Raji (cell line): Measurements from ENCODE around the gene CCDC24.

Experiments
- POLR2A ChIP-seq: IDR thresholded peaks from 2 replicates; pipeline ENCODE4 v1.6.1; 2011; ENCODE audit warnings: low read depth, low read length, control low read depth; ENCODE audit not compliant: insufficient read depth

Gene CCDC24

DNA sequence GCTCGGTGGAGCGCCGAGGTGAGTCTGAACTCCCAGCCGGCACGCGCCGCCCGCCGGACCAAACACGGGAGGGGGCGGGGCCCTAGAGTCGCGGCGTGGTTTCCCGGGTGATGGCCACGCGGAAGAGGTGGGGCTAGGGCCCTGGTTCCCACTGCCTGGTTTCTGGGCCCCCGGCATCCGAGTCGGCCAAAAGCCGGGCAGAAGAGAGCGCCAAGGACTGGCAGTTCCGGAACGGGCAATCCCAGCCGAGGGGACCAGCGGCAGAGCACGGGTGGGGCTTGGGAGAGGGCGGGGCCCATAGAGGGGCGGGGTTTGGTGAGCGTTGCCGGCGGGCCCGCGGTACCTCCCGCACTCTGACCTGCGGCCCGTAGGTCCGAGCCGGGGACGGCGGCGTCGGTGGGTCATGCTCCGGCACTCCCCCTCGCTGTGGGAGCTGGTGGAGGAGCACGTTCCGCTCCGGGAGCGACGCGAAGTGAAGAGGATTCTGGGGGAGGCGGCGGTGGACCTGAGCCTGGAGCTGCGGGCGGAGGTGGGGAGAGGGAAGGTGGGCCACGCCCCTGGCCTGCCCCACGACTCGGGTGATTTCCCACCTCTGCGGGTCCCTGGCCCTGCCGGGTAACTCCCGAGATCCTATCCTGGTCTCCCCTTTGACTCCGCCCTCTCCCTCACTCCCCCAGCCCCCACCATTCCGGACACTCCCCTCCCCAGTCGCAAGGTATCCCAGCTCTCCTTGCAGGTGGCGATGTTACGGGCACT, at the start of gene CCDC24:
Gene CCDC24, plus strand, starts transcription at position 124 of the 756 bp plus-strand sequence. Its CDS starts 280 bp downstream, at position 404.
- peak; percentile 59 for TF ChIP-seq POLR2A

- no peak for TF ChIP-seq POLR2A
These were observed 49.0 kb upstream of the CCDC24 start for GRCh38 chr1:43942411-43942810.

- TF ChIP-seq POLR2A, result no peak
These were observed 46.5 kb upstream of the CCDC24 start for GRCh38 chr1:43944860-43945259.

DNA sequence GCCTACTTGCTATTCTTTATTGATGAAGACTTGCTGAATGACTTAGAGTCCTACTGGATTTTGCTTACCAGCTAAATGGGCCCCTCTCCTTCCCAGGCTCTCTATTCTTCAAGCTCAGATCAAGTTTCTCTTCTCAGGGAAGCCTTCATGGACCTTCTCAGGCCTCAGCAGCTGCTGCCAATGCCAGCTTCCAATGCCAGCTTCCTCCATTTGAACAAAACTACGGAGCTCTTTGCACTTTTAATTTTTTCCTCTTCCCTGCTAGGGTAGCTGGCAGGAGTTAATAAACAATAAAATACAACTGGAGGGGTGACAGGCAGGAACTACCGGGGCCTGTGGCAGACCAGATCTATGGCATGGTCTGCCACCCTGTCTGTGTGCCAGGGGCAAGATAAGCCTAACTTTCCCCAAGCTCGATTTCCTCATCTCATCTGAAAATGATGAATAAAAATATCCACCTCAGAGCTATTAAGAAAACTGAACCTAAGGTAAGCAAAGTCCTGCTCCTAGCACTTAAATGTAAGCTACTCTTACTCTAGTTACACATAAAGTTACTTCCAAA, 45.6 kb upstream of the CCDC24 start:
- no peak for TF ChIP-seq POLR2A

GRCh38 chr1:43946236-43947060, 45.0 kb upstream of the CCDC24 start, which contains the start of gene IPO13:
Gene IPO13, plus strand, starts transcription at chr1:43946950. Its CDS starts 651 bp downstream, at chr1:43947601.
- peak; percentile 91 for TF ChIP-seq POLR2A

DNA sequence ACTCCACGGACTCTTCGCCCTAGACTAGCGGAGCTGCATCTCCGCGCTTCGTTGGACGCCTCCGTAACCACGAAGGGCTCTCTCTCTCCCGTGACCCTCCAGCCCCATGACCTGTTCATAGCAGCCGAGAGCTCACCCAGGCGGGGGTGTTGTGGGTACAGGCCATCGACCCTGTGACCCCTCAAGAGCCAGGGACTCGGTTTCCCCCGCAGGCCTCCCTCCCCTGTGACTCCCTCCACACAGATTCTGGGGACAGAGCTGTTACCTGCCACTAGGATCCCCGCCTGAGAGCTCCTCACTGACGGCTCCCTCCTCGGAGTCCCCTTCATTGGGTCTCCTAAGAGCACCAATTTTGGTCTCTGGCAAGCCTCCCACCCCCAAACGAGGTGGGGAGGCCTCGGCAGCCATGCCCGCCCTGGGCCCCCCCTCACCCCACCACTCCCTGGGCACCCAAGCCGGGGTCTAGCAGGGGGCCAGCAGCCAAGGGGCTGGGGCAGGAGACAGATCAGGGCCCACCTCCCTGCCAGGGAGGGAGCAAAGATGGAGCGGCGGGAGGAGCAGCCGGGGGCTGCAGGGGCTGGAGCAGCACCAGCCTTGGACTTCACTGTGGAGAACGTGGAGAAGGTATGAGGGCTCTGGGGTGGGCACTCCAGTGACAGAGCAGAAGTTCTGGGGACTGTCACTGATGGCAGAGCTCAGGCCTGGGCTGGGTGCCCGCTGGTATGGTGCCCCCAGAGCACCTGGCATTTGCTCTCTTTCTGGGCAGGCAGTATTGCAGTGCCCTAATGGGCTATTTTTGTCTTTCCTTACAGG, 44.1 kb upstream of the CCDC24 start:
- no peak for TF ChIP-seq POLR2A

- no peak for TF ChIP-seq POLR2A
These were observed 43.4 kb upstream of the CCDC24 start for GRCh38 chr1:43947874-43948437.

GRCh38 chr1:43949678-43950077, 41.7 kb upstream of the CCDC24 start:
- TF ChIP-seq POLR2A, result no peak

DNA sequence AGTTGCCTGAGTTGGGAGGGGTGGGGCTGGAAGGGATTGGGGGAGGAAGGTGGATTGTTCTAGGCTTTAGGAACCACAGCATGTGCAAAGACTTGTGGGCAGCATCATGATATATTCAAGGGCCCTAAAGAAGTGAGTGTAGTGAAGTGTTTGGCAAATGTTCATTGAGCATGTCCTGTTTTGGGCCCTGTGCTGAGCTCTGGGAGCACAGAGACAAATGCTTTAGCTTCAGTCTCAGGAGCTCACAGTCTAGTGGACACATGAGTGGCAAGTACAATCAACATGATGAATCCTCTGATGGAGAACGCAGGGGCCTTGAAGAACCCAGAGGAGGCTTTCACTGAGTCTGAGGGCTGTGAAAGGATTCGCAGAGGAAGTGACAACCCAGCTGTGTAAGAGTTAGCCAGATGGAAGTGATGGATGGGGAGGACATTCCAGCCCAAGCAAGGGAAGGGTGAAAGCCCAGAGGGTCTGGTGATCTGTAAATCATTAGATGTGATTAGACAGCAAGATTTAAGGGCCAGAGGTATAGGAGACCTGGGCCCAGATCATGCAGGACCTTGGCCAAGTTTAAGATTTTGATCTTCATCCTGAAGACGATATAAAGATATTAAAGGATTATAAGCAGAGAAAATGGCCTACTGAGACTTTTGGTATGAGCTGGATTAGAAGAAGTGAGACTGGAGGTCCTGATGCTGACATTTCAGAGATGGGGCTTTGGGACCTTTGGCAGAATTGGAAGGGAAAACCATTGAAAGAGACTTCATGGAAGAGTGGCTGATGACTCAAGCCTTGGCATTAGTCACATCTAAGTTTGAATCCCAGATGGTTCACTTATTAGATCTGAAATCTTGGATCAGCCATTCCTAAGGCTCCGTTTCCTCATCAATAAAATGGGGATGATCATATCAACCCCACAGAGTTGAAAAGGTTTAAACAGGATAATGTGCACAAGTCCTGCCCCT, 40.1 kb upstream of the CCDC24 start:
- TF ChIP-seq POLR2A, result no peak

GRCh38 chr1:43952731-43953346, 38.6 kb upstream of the CCDC24 start:
- no peak for TF ChIP-seq POLR2A

DNA sequence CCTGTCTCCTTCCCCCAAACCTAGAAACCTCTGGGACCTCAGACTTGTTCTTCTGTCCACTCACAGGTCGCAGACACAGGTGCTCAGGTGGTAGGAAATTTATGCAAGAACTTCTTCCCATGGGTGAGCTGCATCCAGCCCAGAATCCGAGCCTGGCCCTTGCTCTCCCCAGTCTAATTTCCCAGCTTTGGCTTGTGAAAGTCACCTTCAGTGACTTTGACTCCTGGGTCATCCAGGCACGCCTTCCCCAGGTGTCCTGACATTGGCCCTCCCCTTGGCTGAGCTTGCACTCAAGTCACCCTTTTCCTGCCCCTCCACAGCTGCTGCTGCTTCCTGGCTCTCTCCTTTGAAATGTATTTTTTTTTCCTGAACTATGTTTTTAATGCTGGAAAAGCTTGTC, 38.0 kb upstream of the CCDC24 start:
- no peak for TF ChIP-seq POLR2A

DNA sequence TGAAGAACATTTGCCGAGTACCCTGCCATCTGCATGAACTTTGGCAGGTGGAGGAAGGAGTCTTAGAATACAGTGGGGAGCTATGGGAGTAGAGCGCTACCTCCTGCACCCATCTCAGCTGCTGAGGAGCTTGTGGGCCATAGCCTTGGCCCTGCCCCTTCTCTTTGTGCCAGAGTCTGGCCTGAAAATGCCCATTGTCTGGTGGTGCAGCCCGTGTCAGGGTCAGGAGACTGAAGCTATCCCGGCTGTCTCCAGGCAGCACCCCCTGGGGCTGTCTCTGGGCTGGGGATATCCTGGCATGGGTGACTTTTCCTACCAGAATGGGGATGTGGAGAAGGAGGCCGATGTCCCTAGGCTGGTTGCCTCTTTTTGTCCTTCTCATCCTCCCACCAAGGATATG, 37.4 kb upstream of the CCDC24 start:
- TF ChIP-seq POLR2A, result no peak

GRCh38 chr1:43956234-43956633, 35.2 kb upstream of the CCDC24 start:
- TF ChIP-seq POLR2A, result no peak
